Measurements from ENCODE around the gene SLC24A4.

SLC24A4 gene, protein sequence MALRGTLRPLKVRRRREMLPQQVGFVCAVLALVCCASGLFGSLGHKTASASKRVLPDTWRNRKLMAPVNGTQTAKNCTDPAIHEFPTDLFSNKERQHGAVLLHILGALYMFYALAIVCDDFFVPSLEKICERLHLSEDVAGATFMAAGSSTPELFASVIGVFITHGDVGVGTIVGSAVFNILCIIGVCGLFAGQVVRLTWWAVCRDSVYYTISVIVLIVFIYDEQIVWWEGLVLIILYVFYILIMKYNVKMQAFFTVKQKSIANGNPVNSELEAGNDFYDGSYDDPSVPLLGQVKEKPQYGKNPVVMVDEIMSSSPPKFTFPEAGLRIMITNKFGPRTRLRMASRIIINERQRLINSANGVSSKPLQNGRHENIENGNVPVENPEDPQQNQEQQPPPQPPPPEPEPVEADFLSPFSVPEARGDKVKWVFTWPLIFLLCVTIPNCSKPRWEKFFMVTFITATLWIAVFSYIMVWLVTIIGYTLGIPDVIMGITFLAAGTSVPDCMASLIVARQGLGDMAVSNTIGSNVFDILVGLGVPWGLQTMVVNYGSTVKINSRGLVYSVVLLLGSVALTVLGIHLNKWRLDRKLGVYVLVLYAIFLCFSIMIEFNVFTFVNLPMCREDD

DNA sequence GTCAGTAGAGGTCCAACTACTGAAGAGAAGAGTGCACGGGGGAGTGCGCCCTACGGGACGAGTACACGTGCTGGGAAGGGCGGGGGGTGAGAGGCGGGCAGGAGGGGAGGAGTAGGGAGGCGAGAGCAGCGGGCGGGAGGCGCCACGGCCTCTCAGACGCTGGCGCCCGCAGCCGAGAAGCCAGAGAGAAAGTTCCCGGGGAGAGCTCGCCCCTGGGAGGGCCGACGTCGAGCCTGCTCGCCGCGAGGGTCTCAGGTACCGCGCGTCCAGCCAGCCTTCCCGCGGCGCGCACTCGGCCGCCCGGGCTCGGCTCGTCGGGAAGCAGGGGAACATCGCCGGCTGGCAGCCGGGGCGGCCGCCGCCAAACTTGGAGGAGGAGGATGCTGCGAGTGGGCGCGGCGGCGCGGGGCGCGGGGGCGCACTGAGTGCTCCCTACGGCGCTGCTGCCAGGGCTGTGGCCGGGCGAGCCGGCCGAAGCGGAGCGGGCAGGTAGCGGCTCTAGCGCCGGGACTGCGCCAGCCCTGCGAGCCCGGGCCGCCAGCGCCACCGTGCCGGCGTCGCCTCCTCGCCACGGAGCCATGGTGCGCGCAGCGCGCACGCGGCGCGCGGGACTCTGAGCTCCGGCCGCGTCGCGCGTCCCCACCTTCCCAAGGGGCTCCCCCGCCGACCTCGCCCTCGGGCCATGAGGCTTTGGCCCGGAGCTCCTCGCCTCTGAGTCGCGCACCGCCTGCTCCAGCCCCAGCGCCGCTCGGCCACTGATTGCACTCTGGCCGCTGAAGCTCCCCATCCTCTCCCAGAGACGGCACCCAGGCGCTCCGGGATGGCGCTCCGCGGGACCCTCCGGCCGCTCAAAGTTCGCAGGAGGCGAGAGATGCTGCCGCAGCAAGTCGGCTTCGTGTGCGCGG is at the start of gene SLC24A4:
SLC24A4 (plus strand) TSS at position 155 of the 905 bp plus-strand sequence; CDS start at position 821, 666 bp downstream.
- in situ Hi-C loops (cut with MboI; ENCODE audit: low sequenced_read_pairs), result no loop called here

DNA sequence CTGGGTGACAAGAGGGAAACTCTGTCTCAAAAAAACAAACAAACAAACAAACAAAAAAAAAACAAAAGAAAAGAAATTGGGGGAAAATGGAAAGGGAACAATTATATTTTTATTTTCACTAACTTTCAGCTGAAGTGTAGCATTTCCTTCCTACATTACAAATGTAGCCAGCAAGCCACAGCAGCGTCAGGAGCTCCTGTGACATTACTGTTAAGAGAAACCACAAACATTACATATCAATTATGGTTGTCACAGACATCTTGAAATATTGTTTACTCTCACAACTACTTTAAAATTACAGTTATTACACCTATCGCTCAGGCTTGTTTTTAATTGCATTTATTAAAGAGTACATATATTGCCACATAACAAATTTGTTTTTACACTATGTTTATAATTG is 49.8 kb upstream of the SLC24A4 start:
- in situ Hi-C loops (cut with MboI; ENCODE audit: low sequenced_read_pairs), result no loop called here

DNA sequence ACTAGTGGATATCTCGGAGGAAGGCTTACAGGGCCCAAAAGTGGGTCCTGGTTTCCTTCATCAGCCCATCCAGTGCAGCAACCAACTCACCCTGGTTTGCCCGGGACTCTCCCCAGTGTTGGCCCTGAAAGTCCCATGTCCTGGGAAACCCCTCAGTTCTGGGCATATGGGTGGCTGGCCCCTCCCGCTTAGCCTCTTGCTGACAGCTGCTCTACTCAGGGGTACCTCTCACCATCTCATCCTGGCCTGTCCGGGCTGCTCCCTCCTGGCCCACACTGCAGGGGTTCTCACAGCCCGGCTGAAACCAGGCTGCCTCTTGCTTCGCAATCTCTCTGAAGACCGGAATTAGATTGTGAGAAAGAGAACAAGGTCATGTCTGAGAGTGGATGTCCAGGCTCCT is 48.9 kb upstream of the SLC24A4 start:
- in situ Hi-C loops (cut with MboI; ENCODE audit: low sequenced_read_pairs), result no loop called here

DNA sequence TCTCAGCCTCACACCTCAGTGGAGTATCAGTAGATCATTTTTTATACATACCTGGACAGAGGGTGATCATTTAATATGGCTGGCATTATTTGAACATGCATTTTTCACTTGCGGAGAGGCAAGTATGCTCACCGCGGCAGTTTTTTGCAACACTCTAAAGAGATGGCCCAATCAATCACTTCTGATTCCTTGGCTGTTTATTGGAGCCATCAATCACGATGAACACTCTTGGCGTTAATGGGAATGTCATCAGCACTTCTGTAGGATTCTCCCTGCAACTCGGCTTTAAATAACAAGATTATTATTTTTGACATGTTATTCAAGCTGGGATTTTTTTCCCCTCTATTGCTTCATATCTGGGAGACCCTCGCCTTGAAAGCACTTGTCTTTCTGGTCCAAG is 46.9 kb upstream of the SLC24A4 start:
- in situ Hi-C loops (cut with MboI; ENCODE audit: low sequenced_read_pairs), result no loop called here

DNA sequence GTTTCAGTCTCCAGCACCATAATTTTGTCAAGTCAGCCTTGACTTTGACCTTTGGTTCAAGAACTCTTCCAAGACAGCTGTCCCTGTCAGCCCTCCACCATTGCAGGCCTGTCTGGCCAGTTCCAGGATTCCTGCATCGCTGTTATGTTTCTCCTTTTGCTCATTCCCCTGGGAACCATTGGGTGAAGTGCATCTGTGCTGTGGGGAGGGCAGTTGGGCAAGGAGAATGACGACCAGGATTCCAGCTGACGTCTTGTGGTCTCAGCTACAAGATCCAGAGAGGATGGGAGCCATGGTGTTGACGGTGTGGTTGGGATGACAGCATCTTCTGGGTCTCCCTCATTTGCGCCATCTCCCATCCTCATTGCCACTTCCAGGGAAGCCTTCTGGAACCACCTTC is 45.9 kb upstream of the SLC24A4 start:
- in situ Hi-C loops (cut with MboI; ENCODE audit: low sequenced_read_pairs), result no loop called here

DNA sequence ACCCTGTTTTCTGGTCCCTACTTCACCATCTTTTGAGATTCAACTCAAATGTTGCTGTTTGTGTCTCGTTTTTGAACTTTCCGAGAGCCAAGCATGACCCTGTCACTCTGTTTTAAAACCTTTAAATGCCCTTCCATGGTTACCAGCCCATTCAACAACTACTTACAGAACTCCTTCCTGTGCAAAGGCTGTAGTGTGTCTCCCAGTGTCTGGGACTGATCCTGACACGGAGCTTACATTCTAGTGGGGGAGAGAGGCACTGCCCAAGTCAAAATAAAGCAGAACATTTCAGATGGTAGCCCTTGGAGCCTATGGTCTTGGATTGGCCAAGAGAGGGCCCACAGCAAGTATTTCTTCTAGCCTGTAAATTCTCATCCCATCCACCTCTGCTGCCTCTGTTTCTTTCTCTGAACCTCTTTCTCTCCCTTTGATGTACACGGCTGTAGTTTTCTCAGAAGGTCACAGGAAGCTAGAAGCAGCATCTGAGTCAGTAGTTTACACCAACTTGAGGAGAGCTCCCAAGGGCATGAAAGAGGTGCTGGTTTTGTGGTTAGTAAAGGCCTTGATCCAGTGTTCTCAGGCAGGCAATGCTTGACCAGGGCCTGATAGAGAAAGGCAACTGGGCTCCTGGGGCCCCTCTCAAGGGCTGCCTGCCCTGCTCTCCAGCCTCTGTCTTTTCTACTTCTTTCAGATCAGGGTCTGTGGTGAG is 42.3 kb upstream of the SLC24A4 start:
- in situ Hi-C loops (cut with MboI; ENCODE audit: low sequenced_read_pairs), result no loop called here

DNA sequence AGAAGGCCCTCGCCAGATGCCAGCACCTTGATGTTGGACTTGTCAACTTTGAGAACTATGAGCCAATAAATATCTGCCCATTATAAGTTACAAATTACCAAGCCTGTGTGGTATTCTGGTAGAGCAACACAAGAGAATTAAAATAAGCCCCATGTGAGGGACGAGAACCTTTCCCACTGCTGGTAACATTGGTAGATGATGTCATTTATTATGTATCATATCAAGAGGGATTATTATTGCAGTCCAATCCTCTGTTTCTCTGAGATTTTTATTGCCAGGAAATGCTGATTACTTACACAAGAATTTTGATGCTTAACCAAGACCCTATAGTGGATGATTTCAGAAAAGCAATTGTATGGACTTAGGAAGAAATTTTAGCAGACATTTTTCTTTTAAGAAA is 40.3 kb upstream of the SLC24A4 start:
- in situ Hi-C loops (cut with MboI; ENCODE audit: low sequenced_read_pairs), result no loop called here

DNA sequence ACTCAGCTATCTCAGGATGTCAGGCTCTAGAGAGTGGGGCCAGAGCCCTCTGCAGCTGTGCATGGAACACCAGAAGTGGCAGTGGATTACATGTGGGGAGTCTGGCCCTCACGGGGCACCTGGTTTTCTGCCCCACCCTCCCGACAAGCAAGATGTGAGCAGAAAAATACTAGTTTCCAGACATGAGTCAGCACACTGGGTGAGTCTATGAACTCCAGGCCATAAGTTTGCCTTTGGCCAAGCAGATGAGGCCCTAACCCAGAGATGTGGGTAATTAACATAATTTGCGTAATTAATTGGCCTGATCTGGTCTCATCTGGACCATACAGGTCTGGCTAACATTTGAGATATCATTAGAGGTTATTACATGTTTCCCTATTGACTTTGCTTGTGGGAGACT is 37.7 kb upstream of the SLC24A4 start:
- in situ Hi-C loops (cut with MboI; ENCODE audit: low sequenced_read_pairs), result no loop called here

DNA sequence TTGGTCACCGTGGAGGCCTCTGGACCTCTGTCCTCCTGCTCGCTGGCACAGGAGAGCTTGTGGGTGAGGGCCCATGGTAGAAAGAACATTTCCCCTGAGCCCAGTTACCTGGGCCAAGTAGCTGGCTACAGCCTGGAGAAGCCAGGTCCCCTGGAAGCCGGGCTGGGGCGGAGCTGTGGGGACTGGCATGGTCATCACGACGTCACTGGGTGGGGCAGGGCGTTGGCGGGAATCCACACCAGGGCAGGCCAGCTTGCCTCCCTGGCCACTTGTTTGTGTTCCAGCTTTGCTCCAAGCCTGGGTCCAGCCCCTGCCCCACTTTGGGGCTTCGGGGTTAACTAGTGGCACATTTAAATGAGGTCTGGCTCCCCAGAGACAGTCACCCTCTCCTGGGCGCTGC is 35.0 kb upstream of the SLC24A4 start:
- in situ Hi-C loops (cut with MboI; ENCODE audit: low sequenced_read_pairs), result no loop called here

DNA sequence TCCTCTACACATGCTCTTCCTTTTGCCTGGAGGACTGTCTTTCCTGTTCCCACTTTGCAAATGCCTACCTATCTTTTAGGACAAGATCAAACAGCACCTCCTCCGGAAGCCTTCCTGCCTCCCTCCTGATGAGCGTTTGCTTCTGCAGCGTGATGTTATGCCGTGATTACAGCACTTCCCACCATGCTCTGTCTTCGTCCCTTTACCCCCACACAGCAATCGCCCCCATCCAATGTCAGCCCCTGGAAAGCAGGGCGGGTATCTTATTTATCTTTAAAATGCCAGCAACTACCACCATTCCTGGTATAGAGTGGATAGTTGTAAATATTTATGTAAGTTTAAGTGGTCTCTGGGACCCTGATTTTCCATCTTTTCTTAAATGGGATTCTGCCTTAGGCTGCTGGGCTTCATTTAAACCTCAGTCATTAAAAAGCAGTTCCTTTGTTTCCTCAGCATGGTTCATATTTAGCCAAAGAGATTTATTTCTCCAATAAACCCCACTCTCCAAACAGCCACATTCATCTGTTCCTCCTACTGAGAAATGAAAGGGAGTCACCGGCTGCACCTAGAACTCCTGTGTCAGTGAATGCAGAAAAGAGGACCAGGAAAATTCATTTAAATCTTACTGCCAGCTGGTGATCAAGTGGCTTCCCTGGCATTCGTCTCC is 33.8 kb upstream of the SLC24A4 start:
- in situ Hi-C loops (cut with MboI; ENCODE audit: low sequenced_read_pairs), result no loop called here

DNA sequence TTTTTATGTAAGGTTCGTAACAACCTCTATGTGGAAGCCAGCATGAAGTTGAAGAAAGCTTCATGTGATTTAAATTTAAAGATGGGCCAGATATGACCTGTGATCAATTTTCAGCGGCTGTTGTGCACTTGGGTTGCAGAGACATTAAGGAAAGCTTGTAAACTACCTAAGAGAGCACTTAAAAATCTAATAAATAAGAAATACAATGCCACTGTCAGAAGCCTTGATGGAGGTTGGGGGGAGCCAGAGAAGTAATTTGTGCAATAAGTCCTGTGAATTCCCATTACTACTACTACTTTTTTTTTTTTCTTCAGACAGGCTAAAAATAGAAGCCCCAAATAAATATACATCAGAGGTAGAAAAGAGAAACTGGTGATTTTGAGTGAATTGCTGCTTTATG is 30.3 kb upstream of the SLC24A4 start:
- in situ Hi-C loops (cut with MboI; ENCODE audit: low sequenced_read_pairs), result no loop called here

DNA sequence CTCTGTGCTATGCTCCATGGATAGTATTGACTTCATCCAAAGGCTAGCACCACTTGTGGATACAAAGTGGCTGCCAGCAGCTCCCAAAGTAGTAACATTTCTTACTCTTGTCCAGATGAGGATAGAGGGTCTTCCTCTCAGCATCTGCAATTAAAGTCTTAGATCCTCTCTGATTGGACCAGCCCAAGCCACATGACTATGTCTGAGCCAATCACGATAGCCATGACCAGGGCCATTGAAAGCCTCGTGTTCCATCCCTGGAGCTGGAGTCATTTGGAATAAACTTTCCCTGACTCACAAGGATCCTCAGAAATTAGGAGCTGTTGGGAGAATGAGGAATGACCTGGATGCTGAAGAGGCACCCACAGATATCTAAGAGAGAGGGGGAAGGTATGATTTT is 28.5 kb upstream of the SLC24A4 start:
- in situ Hi-C loops (cut with MboI; ENCODE audit: low sequenced_read_pairs), result no loop called here

DNA sequence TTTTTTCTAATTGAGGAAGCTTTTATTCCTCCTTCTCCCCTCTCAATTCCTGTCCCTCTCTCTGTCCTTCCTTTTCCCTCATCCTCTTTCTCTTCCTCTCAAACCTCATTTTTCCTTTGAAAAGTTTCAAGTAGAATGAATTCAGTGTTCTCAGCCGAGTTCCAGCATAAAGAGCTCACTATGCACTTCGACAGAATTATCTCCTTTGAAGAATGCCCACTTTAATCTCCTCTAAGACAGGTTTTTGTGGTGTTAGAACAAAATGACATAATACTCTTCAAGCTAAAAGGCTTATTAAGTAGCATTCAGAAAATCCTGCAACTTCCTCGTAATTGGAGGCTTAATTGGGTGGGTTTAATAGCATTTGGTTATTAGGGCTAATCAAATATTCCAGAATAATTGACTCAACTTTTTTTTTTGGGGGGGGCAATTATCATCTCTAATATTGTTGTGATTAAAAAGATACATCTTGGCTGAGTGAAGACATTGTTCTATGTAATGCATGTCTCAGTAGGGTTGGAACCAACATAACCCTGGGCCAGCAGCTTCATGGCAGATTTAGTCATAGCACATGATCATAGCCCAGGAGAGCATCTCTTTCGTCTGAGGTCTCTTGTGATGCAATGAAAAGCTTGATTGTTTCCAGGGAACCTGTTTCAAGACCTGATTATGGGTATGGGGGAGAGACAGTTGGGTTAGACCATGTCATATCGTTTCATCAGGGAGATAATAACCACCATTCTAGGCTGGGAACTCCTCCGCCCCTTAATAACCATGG is 25.0 kb upstream of the SLC24A4 start:
- in situ Hi-C loops (cut with MboI; ENCODE audit: low sequenced_read_pairs), result no loop called here

DNA sequence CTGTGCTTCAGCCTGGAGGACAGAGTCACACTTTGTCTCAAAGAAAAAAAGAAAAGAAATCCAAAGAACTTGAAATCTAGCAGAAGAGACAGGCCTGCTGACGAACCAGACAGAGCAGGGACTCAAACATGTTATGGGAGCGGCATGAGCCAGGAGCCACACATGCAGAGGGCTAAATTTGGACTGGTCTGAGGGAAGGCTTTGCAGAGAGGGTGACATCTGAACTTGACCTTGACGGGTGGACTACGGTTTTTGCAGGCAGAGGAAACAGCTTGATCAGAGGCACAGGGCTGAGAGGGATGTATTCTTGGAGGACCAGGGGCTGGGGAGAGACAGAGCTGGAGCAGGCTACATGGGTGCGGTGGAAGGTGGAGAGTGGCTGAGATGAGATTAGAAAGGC is 20.5 kb upstream of the SLC24A4 start:
- in situ Hi-C loops (cut with MboI; ENCODE audit: low sequenced_read_pairs), result no loop called here

DNA sequence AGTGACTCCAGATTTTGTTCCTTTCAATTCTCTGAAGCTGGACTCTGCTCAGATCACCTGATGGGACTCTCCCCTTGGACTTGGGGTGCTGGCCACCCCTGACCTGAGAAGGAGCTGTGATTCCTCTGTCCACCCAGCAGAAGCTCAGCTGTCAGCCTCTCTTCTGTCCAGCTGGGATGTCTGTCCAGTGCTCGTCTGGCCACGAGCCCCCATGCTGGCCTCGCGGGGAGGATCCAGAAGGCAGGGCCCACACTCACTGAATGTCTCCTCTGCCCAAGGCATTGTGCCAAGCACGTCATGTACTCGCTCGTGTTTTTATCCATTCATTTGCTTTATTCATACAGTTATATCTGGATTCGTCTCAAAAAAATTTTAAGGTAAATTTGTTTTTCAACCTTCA is 14.2 kb upstream of the SLC24A4 start:
- in situ Hi-C loops (cut with MboI; ENCODE audit: low sequenced_read_pairs), result no loop called here

DNA sequence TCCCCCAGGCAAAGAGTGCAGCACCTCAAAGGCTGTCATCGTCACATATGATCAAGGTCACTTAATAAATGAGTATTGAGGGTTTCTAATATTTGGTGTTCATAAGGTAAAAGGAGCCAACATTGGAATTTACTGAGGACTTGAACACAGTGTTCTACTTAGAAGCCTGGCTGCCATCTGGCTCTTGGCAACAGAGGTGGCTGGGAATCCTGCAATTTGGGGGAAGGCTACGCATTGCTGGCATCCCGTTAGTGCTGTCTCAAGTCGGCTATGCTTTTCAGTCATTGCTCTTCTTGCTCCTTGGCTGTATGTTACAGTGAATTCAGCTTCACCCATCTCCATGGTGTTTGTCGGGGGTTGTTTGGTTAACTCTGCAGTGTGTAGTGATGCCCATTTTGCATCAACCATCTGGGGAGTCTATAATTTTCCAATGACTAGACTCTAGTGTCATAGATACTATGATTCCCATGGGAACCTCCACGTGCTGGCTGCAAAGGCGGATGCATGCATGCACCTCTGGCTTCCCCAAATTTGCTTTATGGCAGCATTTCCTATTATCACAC is 12.9 kb upstream of the SLC24A4 start:
- in situ Hi-C loops (cut with MboI; ENCODE audit: low sequenced_read_pairs), result no loop called here

DNA sequence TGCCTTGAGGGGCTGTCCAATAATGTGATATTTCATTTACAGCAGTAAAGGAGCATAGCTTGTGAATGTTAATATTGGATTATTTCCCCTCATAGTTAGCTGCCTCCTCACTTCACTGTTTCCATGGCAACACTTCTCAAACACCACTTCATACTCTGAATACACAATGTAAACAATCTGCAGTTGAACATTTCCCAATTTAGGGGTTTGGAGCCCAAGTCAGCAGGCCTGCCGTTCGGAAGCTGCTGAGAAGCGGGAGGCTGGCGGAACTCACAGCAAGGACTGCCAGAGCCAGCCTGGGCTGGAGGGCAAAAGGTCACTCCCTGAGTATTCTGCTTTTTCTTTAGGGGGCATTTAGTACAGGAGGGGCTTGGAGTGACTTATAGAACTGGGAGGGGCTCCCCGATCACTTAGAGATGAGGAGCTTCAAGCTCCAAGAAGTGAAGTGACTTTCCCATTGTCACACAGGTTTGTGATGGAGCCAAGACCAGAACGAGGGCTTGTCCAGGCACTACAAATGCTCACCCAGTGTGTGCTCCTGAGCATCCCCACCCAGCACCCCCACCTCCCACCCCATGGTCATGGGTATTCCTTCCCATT is 12.1 kb upstream of the SLC24A4 start:
- in situ Hi-C loops (cut with MboI; ENCODE audit: low sequenced_read_pairs), result no loop called here

DNA sequence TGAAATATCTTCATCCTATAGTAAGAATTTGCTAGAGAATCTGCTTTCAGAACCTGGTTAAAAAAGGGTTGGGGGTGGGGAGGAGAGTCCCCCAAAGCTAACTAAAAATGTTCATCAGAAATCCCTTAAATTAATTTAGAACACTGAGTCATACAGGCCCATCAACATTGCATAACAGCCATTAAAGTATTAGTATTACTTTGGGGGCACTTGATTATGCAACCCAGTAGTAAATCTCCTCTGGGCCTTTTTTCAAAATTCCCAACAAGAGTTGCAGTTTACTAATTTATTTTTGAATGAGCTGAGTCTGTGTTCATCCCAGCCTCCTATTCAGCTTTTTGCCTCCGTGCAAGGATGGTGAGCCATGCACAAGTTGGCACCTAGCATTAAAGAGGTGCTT is 8.8 kb upstream of the SLC24A4 start:
- in situ Hi-C loops (cut with MboI; ENCODE audit: low sequenced_read_pairs), result no loop called here

Data from HL-60/S4 treated with retinoic acid at 250 ng/mL for 4 days and 3 days (cell line).